Rectal smooth muscle tissue (tissue), 1 donor: ENCODE measurements around the gene FMN1.
A peak's percentile ranks its signal among the peaks of the same experiment; 100 is the strongest.

Source experiments
- H3K27ac ChIP-seq: one replicate; pipeline ENCODE4 v1.7.0; 2013; ENCODE audit warnings: low read depth, low read length, inconsistent platforms
- H3K27me3 ChIP-seq: one replicate; pipeline ENCODE4 v1.7.0; 2013; ENCODE audit warnings: low read length; ENCODE audit not compliant: control insufficient read depth, insufficient read depth
- H3K36me3 ChIP-seq: one replicate; pipeline ENCODE4 v1.7.0; 2013; ENCODE audit warnings: low read length; ENCODE audit not compliant: control insufficient read depth, insufficient read depth
- H3K4me1 ChIP-seq: one replicate; pipeline ENCODE4 v1.7.0; 2013; ENCODE audit warnings: low read length; ENCODE audit not compliant: control insufficient read depth, insufficient read depth
- H3K4me3 ChIP-seq: one replicate; pipeline ENCODE4 v1.7.0; 2013; ENCODE audit warnings: low read length
- H3K9ac ChIP-seq: one replicate; pipeline ENCODE4 v1.7.0; 2013; ENCODE audit warnings: low read length

The FMN1 gene, protein sequence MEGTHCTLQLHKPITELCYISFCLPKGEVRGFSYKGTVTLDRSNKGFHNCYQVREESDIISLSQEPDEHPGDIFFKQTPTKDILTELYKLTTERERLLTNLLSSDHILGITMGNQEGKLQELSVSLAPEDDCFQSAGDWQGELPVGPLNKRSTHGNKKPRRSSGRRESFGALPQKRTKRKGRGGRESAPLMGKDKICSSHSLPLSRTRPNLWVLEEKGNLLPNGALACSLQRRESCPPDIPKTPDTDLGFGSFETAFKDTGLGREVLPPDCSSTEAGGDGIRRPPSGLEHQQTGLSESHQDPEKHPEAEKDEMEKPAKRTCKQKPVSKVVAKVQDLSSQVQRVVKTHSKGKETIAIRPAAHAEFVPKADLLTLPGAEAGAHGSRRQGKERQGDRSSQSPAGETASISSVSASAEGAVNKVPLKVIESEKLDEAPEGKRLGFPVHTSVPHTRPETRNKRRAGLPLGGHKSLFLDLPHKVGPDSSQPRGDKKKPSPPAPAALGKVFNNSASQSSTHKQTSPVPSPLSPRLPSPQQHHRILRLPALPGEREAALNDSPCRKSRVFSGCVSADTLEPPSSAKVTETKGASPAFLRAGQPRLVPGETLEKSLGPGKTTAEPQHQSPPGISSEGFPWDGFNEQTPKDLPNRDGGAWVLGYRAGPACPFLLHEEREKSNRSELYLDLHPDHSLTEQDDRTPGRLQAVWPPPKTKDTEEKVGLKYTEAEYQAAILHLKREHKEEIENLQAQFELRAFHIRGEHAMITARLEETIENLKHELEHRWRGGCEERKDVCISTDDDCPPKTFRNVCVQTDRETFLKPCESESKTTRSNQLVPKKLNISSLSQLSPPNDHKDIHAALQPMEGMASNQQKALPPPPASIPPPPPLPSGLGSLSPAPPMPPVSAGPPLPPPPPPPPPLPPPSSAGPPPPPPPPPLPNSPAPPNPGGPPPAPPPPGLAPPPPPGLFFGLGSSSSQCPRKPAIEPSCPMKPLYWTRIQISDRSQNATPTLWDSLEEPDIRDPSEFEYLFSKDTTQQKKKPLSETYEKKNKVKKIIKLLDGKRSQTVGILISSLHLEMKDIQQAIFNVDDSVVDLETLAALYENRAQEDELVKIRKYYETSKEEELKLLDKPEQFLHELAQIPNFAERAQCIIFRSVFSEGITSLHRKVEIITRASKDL (N-terminal part only)

DNA sequence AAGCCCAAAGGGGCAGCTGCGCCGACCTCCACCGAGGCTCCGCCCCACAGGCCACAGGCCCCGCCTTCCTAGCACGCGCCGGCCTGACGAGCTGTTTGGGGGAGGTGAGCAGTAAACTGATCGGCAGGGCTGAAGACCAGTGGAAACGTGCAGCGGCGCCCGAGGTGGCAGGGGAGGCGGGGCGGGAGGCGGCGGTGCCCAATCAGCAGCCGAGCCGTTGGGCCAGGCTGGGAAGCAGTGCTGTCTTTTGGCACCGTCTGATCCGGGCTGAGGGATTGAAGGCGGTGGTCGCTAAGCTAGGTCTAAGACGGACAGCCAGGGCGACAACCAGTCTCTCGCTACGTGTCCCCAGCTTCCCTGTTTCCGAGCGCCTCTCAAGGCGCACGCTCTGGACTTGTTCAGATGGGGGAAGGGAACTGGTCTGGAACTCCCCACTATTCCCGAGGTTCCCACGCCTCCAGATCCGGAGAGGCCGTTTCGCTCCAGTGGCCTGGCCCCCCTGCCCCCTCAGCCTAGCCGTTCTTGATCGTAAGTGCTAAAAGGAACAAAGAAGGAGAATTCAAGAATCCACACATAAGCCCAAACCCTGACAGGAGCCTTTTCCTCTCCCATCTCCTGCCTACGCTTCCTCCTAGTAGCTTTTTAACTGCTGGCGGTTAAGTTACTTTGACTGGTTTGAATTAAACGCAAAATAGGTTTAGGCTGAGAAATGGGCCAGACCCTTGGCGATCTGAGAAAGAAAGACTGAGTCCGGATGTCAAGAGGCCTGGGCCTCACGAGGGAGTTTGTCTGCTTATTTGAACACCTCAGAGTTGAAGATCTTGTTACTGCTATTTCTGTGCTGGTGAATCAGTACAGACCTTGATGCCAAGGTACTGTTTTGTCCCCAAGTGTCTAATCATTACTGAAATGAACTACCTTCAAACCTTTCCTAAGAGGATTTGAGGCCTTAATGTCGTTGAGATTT, at the start of gene FMN1:
Gene FMN1 (minus strand): TSS at position 11 of the 967 bp plus-strand sequence. CDS start 39,800 bp downstream, outside the sequence.
- H3K9ac ChIP-seq: no peak within 1 kb of the TSS

DNA sequence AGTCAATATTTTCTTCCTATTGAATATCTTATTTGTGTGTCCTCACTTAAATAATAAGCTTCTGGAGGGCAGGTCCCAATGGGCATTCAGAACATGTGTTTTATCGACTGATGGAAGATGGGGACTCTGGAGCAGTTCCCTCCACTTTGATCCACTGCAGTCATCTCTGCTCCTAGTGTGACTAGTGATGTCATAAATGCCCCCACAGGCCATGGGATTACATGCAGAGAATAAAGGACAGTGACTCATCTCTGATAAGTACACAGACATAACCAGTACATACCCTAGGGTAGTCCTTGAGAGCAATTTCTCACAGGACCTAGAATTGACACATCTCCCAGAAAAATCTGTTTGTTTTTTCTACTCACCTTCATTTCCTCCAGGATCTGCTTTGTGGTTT, 49.4 kb upstream of the FMN1 start:
- Histone ChIP-seq H3K27me3 (no peaks in the 10 kb centered on the region), H3K27ac (no peak overlapping the region), H3K36me3 (no peaks in the 10 kb centered on the region), H3K9ac (no peak overlapping the region), H3K4me3 (no peak overlapping the region), H3K4me1 (no peaks in the 10 kb centered on the region)

More for the DNA sequence above, at the start of gene FMN1:
- peak within 1 kb of the TSS; percentile 72 for H3K4me3 ChIP-seq
- H3K36me3 ChIP-seq: no peaks in the 10 kb centered on the region
- peak within 1 kb of the TSS; percentile 33 for H3K27ac ChIP-seq
- H3K4me1 ChIP-seq: no peaks in the 10 kb centered on the region
- no peaks in the 10 kb centered on the region for H3K27me3 ChIP-seq

DNA sequence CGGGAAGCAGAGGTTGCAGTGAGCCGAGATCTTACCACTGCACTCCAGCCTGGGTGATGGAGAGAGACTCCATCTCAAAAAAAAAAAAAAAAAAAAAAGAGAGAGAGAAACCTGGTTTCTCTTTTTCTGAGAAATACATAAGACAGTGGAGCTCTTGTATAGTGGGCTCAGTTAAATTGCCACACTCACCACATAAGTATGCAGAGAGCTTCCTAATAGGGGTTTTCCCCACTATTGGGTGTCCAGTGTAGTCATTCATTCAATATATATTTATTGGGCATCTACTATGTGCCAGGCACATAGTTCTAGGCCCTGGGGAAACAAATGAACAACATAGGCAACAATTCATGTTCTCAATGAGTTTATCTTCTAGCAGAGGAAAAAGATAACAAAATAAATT, 48.9 kb upstream of the FMN1 start:
- H3K9ac ChIP-seq: no peak overlapping the region
- H3K4me3 ChIP-seq: no peak overlapping the region
- no peak overlapping the region for H3K27ac ChIP-seq
- no peaks in the 10 kb centered on the region for H3K4me1 ChIP-seq
- H3K27me3 ChIP-seq: no peaks in the 10 kb centered on the region
- H3K36me3 ChIP-seq: no peaks in the 10 kb centered on the region

DNA sequence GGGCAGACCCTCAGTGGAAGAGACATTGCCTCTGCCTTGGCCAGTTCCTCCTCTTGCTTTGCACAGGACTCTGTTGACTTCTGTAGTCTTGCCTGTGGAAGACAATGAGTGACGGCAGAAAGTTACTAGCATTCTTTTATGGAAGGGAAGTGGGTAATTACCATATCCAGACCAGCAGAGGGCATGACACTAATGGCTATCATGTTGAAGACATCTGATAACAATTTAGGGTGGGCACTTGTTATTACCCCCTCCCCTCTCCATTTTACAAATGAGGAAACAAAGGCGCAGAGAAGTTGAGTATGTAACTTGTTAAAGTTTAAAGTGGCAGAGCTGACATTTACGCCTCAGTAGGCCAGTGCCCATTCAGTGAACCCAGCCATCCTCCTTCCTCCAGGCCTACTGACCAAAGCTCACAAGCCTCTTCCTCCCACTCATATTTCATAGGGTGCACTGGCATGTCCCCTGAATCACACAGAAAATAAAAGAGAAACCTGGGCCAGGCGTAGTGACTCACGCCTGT, 48.2 kb upstream of the FMN1 start:
- no peak overlapping the region for H3K4me3 ChIP-seq
- H3K9ac ChIP-seq: no peak overlapping the region
- H3K36me3 ChIP-seq: no peaks in the 10 kb centered on the region
- H3K4me1 ChIP-seq: no peaks in the 10 kb centered on the region
- no peaks in the 10 kb centered on the region for H3K27me3 ChIP-seq
- no peak overlapping the region for H3K27ac ChIP-seq

DNA sequence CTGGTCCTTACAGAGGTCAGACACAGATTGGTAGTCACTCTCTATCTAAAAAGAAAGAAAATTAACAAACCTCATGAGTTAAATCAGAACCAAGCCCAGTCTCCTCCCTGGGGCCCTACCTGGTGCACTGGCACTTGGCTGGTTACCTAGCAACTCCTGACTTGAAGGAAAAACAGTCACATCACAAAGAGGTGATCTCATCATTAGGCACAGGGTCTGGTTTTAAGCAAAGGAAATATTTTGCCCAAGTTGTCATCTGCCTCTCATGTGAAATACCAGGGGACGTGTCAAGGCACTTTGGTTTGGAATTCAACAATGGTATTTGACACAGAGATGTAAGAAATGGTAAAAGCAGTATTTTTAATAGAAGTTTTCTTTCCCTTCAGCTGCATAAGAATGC, 47.7 kb upstream of the FMN1 start:
- H3K4me1 ChIP-seq: no peaks in the 10 kb centered on the region
- no peak overlapping the region for H3K9ac ChIP-seq
- H3K27me3 ChIP-seq: no peaks in the 10 kb centered on the region
- H3K4me3 ChIP-seq: no peak overlapping the region
- no peaks in the 10 kb centered on the region for H3K36me3 ChIP-seq
- H3K27ac ChIP-seq: no peak overlapping the region

DNA sequence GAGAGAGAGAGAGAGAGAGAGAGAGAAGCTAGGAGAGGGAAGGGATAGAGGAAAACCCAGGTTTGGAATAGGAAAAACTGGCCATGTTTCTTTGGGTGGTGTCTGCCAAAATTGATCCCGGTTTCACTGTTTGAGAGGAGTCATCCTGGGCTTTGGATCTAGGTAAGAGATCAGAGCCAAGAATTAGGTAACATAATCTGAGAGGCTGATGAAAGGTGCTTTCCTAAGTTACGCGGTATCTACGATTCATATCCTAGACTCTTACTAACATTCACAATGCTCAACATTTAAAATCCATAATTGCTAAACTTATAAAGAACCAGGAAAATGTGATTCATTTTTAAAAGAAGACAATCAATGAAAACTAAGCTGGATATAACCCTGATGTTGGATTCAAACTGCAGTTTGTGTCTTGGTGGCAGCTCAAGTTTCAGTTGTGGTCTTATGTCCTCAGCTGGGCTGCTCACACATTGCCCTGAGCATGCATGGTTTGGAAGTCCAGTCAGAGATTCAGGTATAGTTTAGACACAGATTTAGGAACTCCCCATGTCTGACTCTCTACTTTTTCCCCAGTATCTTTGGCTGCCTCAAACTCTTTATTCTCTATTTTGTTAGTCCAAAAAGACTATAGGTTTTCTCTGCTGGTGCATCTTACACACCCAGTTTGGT, 42.5 kb upstream of the FMN1 start:
- no peaks in the 10 kb centered on the region for H3K27me3 ChIP-seq
- H3K4me1 ChIP-seq: no peaks in the 10 kb centered on the region
- no peak overlapping the region for H3K4me3 ChIP-seq
- no peaks in the 10 kb centered on the region for H3K36me3 ChIP-seq
- no peak overlapping the region for H3K9ac ChIP-seq
- no peak overlapping the region for H3K27ac ChIP-seq

DNA sequence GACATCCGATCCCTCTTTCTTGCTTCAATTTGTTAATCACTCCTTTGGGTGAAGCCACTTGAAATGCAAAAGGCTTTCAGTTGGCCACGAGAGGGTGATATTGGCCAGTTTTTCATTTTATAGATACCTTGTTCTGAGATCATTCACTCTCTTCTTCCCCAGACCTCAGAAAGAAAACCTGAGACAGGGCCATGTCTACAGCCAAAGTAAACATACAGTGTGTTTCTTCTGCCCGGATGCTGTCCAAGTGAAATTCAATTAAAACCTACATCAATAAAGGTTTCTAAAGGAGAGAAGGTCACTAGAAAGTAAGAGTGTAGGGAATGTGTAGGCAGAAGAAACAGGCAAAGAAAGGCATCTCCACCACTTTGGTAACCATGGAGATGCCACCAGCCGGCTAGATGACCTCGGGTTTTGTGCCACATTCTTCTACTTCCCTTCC, 39.5 kb upstream of the FMN1 start:
- H3K27me3 ChIP-seq: no peaks in the 10 kb centered on the region
- H3K27ac ChIP-seq: no peak overlapping the region
- no peak overlapping the region for H3K9ac ChIP-seq
- H3K36me3 ChIP-seq: no peaks in the 10 kb centered on the region
- H3K4me1 ChIP-seq: no peaks in the 10 kb centered on the region
- H3K4me3 ChIP-seq: no peak overlapping the region

DNA sequence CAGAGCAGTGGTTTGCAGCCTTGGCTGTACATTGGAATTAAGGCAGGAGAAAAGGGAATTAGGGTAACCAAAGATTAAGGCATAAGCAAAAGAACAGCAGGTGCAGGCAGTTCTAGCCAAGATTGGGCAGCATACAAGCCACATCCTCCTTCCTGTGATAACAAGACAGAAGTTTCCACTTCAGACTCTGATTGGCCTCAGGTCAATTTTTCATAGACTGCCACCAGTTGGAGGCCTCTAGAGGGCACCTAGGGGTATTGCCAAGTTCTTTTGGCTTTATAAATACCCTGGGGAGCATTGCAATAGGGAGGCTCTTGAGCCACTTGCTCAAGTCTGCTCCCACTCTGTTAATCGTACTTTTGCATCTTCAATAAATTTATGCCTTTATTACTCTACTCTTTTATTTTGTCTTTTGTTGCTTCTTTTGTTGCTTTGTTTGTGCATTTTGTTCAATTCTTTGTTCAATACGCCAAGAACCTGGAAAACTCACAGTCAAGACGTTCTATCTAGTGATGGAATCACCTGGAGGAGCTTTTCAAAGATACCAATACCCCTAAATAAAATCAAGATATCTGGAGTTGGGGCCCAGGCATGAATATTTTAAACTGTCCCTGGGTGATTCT, 32.2 kb upstream of the FMN1 start:
- H3K27ac ChIP-seq: no peak overlapping the region
- H3K4me3 ChIP-seq: no peak overlapping the region
- H3K27me3 ChIP-seq: no peaks in the 10 kb centered on the region
- H3K36me3 ChIP-seq: no peaks in the 10 kb centered on the region
- H3K9ac ChIP-seq: no peak overlapping the region
- no peaks in the 10 kb centered on the region for H3K4me1 ChIP-seq

DNA sequence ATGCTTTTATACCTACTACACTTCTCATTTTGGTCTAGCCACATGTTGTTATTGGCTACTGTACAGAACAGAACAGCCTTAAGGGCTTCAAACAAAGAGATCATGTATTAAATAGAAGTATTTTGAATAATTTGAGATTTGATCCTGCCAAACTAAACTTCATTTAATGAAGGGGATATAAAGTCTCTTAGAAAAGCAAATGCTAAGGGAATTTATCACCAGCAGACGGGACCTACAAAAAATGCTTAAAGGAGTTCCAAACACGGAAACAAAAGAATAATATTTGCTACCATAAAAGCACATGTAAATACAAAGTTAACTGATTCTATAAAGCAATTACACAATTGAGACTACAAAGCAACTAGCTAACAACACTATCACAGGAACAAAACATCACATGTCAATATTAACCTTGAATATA, 23.6 kb upstream of the FMN1 start:
- no peak overlapping the region for H3K4me3 ChIP-seq
- H3K27me3 ChIP-seq: no peaks in the 10 kb centered on the region
- H3K4me1 ChIP-seq: no peaks in the 10 kb centered on the region
- no peaks in the 10 kb centered on the region for H3K36me3 ChIP-seq
- H3K27ac ChIP-seq: no peak overlapping the region
- no peak overlapping the region for H3K9ac ChIP-seq

DNA sequence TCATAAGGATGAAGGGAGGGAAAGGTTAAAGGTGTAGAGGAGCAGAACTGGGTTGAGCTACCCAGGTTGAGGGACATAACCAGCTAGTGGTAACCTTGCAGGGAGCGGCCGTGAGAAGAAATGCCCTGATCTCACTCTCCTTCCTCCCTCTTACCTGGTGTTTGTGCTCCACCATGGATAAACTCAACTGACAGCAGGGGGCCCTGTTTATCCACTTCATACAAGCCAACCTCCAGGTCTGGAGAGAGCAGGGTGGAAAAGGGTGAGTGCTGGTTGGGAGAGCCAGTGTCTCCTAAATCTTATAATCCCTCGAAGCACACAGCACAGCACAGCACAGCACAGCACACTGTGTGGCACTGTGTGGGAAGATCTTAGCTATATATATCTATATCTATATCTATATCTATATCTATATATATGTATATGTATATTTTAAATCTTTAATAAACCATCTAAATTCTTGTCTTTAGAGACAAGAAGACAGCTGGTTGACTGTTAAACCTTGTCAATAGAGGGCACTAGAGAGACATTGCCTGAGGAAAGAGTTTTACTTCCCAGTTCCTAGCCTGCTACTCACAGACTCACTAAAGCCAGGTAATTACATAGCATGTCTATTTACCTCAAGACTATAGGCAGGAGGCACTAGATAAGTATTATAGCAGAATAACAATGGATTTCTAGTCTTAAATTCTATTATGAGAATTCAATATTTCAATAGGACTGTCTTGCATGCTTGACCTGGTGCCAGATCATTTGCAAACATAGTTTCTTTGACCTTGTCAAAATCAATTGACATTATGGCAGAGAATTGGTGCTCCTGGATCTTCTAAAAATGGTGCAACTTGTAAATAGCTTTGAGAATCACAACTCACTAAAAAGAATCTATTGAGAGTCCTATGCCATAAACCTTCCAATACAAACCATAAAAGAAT, 21.7 kb upstream of the FMN1 start:
- no peaks in the 10 kb centered on the region for H3K27me3 ChIP-seq
- H3K4me1 ChIP-seq: no peaks in the 10 kb centered on the region
- H3K27ac ChIP-seq: no peak overlapping the region
- no peak overlapping the region for H3K9ac ChIP-seq
- no peak overlapping the region for H3K4me3 ChIP-seq
- H3K36me3 ChIP-seq: no peaks in the 10 kb centered on the region
